Breast epithelium (tissue), 3 donors: Measurements from ENCODE around the gene THBS1.

ENCODE experiments used
- POLR2A ChIP-seq: fragments of 450-650 bp; IDR thresholded peaks from one replicate; pipeline ENCODE4 v1.6.1; 2016; ENCODE audit warnings: antibody characterized with exemption, mild to moderate bottlenecking, moderate library complexity
- POLR2AphosphoS5 ChIP-seq, 3 donors: sonication (generic); formaldehyde crosslinking; IDR thresholded peaks; one replicate each; pipeline ENCODE4 v1.6.1; 2017; ENCODE audit warnings: antibody characterized with exemption in 3 of 3
- TF ChIP-seq, protein P1 (sequence below), 3 donors: fragments of 450-650 bp; IDR thresholded peaks; one replicate each; pipeline ENCODE4 v1.5.1; 2016 to 2017; ENCODE audit warnings: antibody characterized with exemption in 3 of 3, mild to moderate bottlenecking in 3 of 3, moderate library complexity in 3 of 3

DNA sequence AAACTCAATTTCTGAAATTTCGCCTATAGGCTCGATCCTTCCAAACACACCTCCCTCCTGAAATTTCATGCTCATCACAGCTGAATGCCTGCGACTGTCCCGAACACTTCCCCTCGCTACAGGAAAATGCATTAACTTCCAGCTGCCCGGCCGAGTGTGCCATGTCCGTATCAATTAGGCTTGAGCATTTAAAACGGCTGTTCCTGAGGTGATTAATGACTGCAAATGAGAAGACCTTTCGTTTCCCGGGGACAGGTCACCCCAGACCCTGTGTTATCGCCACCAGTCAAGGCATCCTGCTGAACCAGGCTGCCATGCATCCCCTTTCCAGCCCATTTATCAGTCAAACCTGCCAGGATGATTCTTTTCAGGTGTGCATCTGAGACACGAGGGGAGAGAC, 63.3 kb downstream of the THBS1 start:
- TF ChIP-seq, protein P1, sequence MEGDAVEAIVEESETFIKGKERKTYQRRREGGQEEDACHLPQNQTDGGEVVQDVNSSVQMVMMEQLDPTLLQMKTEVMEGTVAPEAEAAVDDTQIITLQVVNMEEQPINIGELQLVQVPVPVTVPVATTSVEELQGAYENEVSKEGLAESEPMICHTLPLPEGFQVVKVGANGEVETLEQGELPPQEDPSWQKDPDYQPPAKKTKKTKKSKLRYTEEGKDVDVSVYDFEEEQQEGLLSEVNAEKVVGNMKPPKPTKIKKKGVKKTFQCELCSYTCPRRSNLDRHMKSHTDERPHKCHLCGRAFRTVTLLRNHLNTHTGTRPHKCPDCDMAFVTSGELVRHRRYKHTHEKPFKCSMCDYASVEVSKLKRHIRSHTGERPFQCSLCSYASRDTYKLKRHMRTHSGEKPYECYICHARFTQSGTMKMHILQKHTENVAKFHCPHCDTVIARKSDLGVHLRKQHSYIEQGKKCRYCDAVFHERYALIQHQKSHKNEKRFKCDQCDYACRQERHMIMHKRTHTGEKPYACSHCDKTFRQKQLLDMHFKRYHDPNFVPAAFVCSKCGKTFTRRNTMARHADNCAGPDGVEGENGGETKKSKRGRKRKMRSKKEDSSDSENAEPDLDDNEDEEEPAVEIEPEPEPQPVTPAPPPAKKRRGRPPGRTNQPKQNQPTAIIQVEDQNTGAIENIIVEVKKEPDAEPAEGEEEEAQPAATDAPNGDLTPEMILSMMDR (IDR thresholded peaks at IDR 0.05), result no peak
- TF ChIP-seq POLR2AphosphoS5 (IDR thresholded peaks at IDR 0.05) (no peak), POLR2A (no peak)
